Tibial nerve (tissue), 4 donors: Measurements from ENCODE around the gene TLX2. TPM values are rescaled to one million over a fixed set of nuclear protein-coding genes. Genes with fewer than 3 reads are reported as not detected.

Source experiments
- DNase-seq, 2 donors: peaks; one replicate each; pipeline ENCODE4 v3.0.0-alpha.2; 2019; ENCODE audit warnings: low spot score in 2 of 2
- H3K27ac ChIP-seq, 4 donors: fragments of 200-600 bp; sonication (generic) in 3 of 4; one replicate each; pipeline ENCODE4 v1.5.1; 2017 to 2019; ENCODE audit warnings: mild to moderate bottlenecking in 1 of 4
- H3K27me3 ChIP-seq, 2 donors: fragments of 200-600 bp; sonication (generic) in 1 of 2; one replicate each; pipeline versions ENCODE4 v1.5.1 to v1.6.0; 2017 to 2019
- H3K36me3 ChIP-seq, 3 donors: fragments of 200-600 bp; sonication (generic); one replicate each; pipeline ENCODE4 v1.5.1; 2018 to 2019
- H3K4me1 ChIP-seq, 4 donors: fragments of 200-600 bp; sonication (generic) in 3 of 4; one replicate each; pipeline ENCODE4 v1.5.1; 2017 to 2019
- H3K4me3 ChIP-seq, 4 donors: fragments of 200-600 bp; sonication (generic) in 3 of 4; one replicate each; pipeline ENCODE4 v1.5.1; 2017 to 2019; ENCODE audit warnings: mild to moderate bottlenecking in 1 of 4, moderate library complexity in 1 of 4
- H3K9me3 ChIP-seq, 4 donors: fragments of 200-600 bp; sonication (generic) in 3 of 4; one replicate each; pipeline ENCODE4 v1.5.1; 2017 to 2019
- EP300 ChIP-seq, 2 donors: sonication (generic); formaldehyde crosslinking; IDR thresholded peaks; one replicate each; pipeline ENCODE4 v1.6.1; 2017; ENCODE audit warnings: antibody characterized with exemption in 2 of 2, mild to moderate bottlenecking in 1 of 2
- POLR2A ChIP-seq, 2 donors: fragments of 450-650 bp; IDR thresholded peaks; one replicate each; pipeline ENCODE4 v1.6.1; 2017; ENCODE audit warnings: antibody characterized with exemption in 2 of 2, mild to moderate bottlenecking in 2 of 2, moderate library complexity in 2 of 2
- whole genome bisulfite sequencing, 2 donors: methylation state at CpG; one replicate each; pipeline ENCODE4 v1.1.5; 2018; 5-methylcytosine and 5-hydroxymethylcytosine counted together
- total RNA-seq, 4 donors: library from RNA; depleted of rRNA; stranded (reverse); fragments of >200 nt; gene quantifications; one replicate each; pipeline ENCODE4 v1.1.0, GENCODE V29; 2016
- TF ChIP-seq, protein P1 (sequence below), 5 experiments: fragments of 200-600 bp in 3 of 5; fragments of 450-650 bp in 2 of 5; sonication (generic) in 3 of 5; IDR thresholded peaks; one replicate each; pipeline ENCODE4 v1.5.1; 2016 to 2019; ENCODE audit warnings: antibody characterized with exemption in 5 of 5, mild to moderate bottlenecking in 3 of 5, moderate library complexity in 2 of 5

Gene TLX2
- total RNA-seq, 4 donors from 2014 or later, result not detected

GRCh38 chr2:74474481-74474880, 39.8 kb upstream of the TLX2 start:
- H3K27me3 ChIP-seq, result no peaks in the 10 kb centered on the region
- WGBS, 2 donors, result 94 to 96% methylated on average over 6 of the region's 6 CpGs
- H3K9me3 ChIP-seq, result no peaks in the 10 kb centered on the region
- H3K27ac ChIP-seq, result no peak overlapping the region
- DNase-seq, result no peak
- TF ChIP-seq, protein P1, sequence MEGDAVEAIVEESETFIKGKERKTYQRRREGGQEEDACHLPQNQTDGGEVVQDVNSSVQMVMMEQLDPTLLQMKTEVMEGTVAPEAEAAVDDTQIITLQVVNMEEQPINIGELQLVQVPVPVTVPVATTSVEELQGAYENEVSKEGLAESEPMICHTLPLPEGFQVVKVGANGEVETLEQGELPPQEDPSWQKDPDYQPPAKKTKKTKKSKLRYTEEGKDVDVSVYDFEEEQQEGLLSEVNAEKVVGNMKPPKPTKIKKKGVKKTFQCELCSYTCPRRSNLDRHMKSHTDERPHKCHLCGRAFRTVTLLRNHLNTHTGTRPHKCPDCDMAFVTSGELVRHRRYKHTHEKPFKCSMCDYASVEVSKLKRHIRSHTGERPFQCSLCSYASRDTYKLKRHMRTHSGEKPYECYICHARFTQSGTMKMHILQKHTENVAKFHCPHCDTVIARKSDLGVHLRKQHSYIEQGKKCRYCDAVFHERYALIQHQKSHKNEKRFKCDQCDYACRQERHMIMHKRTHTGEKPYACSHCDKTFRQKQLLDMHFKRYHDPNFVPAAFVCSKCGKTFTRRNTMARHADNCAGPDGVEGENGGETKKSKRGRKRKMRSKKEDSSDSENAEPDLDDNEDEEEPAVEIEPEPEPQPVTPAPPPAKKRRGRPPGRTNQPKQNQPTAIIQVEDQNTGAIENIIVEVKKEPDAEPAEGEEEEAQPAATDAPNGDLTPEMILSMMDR (IDR thresholded peaks at IDR 0.05), result no peak
- H3K36me3 ChIP-seq, result peaks cover 0 to 52% (median 0%) of the 10 kb centered on the region in 3 donors
- peaks cover 0 to 31% (median 15%) of the 10 kb centered on the region in 4 donors for H3K4me1 ChIP-seq
- H3K4me3 ChIP-seq, result no peak overlapping the region

- no peaks in the 10 kb centered on the region for H3K9me3 ChIP-seq
- no peak overlapping the region for H3K27ac ChIP-seq
- H3K4me1 ChIP-seq, result peaks cover 0 to 31% (median 15%) of the 10 kb centered on the region in 4 donors
- TF ChIP-seq POLR2A (IDR thresholded peaks at IDR 0.05), result no peak
- TF ChIP-seq, protein P1 (IDR thresholded peaks at IDR 0.05), result peak in 1 of 5 experiments; percentile 15
- H3K36me3 ChIP-seq, result peaks cover 0 to 57% (median 0%) of the 10 kb centered on the region in 3 donors
- no peak for DNase-seq
- 87 to 90% methylated on average over 5 of the region's 5 CpGs for WGBS, 2 donors
- H3K4me3 ChIP-seq, result no peak overlapping the region
- no peaks in the 10 kb centered on the region for H3K27me3 ChIP-seq
These were observed 39.4 kb upstream of the TLX2 start for GRCh38 chr2:74474899-74475298.

DNA sequence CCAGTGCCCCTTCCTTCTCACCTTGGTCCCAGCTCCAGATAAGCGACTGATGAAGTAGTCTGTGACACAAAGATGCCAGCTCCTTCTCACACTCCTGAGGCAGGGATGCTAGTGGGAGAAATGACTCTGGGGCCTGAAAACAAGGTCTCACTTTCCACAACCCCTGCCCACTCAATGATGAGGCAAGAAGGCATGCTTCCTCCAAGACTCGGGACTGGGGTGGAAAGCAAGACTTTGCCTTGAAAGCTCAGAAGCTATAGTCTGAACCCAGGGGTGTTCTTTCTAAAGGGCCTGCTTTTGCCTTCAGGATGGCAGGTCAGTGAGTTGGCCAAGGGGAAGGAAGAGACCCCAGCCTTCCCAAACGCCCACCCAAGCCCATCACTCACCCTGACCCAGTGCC, 32.8 kb upstream of the TLX2 start:
- Histone ChIP-seq H3K27me3 (no peaks in the 10 kb centered on the region), H3K27ac (peak overlapping the region in 2 of 4 donors; percentile 87 to 90), H3K4me3 (peak overlapping the region; percentile 72 to 91 (median 86)), H3K36me3 (peaks cover 0 to 57% (median 2%) of the 10 kb centered on the region in 3 donors), H3K4me1 (peaks cover 0 to 43% (median 25%) of the 10 kb centered on the region in 4 donors), H3K9me3 (no peaks in the 10 kb centered on the region)
- TF ChIP-seq EP300 (IDR thresholded peaks at IDR 0.05) (no peak), POLR2A (IDR thresholded peaks at IDR 0.05) (no peak)
- TF ChIP-seq, protein P1 (IDR thresholded peaks at IDR 0.05), result no peak
- DNase-seq, result no peak
- 37 to 39% methylated on average over 3 of the region's 3 CpGs for WGBS, 2 donors

- H3K36me3 ChIP-seq, result peaks cover 0 to 58% (median 2%) of the 10 kb centered on the region in 3 donors
- TF ChIP-seq POLR2A (IDR thresholded peaks at IDR 0.05), result no peak
- TF ChIP-seq, protein P1 (IDR thresholded peaks at IDR 0.05), result no peak
- no peak for TF ChIP-seq EP300 (IDR thresholded peaks at IDR 0.05)
- DNase-seq, result no peak
- H3K9me3 ChIP-seq, result no peaks in the 10 kb centered on the region
- 2% methylated on average over 31 to 40 of the region's 80 CpGs for WGBS, 2 donors
- H3K4me1 ChIP-seq, result peaks cover 0 to 41% (median 25%) of the 10 kb centered on the region in 4 donors
- H3K4me3 ChIP-seq, result peak overlapping the region; percentile 72 to 91 (median 86)
- H3K27me3 ChIP-seq, result no peaks in the 10 kb centered on the region
- H3K27ac ChIP-seq, result peak overlapping the region; percentile 87 to 90 (median 89)
These were observed 32.1 kb upstream of the TLX2 start for GRCh38 chr2:74481961-74482800.
